ENCODE results near the gene YBX2. TPM values are rescaled to one million over a fixed set of nuclear protein-coding genes. Genes with fewer than 3 reads are reported as not detected.
"Not testable (repeated sequence)": the region's sequence is repeated elsewhere in the genome, so short reads cannot be mapped to it uniquely, and the experiment has no call there.

The YBX2 gene
- total RNA-seq, 4 donors from 2014 or later = 1.2 to 4.1 (median 2.1) TPM

- H3K9me3 ChIP-seq = no peaks in the 10 kb centered on the region
- peak overlapping the region in 1 of 3 donors; percentile 98 for H3K4me3 ChIP-seq (replicated peaks in 1 of 3)
- peaks cover 20 to 32% of the 10 kb centered on the region in 2 donors for H3K4me1 ChIP-seq
- intact Hi-C loops (cut with DNase I) = no loop called here
- peaks cover 15 to 16% of the 10 kb centered on the region in 2 donors for H3K36me3 ChIP-seq
- TF ChIP-seq POLR2A (IDR thresholded peaks at IDR 0.05) = no peak
- TF ChIP-seq, protein P1, sequence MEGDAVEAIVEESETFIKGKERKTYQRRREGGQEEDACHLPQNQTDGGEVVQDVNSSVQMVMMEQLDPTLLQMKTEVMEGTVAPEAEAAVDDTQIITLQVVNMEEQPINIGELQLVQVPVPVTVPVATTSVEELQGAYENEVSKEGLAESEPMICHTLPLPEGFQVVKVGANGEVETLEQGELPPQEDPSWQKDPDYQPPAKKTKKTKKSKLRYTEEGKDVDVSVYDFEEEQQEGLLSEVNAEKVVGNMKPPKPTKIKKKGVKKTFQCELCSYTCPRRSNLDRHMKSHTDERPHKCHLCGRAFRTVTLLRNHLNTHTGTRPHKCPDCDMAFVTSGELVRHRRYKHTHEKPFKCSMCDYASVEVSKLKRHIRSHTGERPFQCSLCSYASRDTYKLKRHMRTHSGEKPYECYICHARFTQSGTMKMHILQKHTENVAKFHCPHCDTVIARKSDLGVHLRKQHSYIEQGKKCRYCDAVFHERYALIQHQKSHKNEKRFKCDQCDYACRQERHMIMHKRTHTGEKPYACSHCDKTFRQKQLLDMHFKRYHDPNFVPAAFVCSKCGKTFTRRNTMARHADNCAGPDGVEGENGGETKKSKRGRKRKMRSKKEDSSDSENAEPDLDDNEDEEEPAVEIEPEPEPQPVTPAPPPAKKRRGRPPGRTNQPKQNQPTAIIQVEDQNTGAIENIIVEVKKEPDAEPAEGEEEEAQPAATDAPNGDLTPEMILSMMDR (IDR thresholded peaks at IDR 0.05) = no peak
- H3K27me3 ChIP-seq = no peaks in the 10 kb centered on the region
- 91 to 94% methylated on average over 7 of the region's 7 CpGs for WGBS, 2 donors
- DNase-seq = no peak
- H3K27ac ChIP-seq = no peak overlapping the region
These were observed 44.6 kb downstream of the YBX2 start for GRCh38 chr17:7249830-7250229.

DNA sequence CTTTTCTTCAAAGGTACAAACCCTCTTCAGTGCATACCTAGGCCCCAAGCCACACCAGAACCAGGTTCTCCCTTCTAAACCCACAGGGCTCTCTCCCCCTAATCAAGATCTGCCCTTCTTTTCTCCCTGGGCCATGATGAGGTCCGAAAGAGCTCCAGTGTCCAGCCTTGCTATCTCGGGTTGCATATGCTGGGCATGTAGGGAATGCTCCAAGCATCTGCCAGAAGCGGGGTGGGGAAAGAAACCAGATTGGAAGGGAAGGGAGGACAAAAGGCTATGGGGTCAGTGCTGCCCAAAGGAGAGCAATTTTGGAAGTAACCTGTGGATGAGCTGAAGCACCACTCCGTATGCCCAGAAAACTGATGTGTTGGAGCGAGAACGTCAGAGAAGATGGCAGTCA lies 45.2 kb downstream of the YBX2 start:
- TF ChIP-seq POLR2A (IDR thresholded peaks at IDR 0.05) = no peak
- TF ChIP-seq, protein P1 (IDR thresholded peaks at IDR 0.05) = no peak
- H3K4me3 ChIP-seq (replicated peaks in 1 of 3) = no peak overlapping the region
- intact Hi-C loops (cut with DNase I) = no loop called here
- WGBS, 2 donors = 88 to 94% methylated on average over 6 of the region's 6 CpGs
- H3K36me3 ChIP-seq = peaks cover 16% of the 10 kb centered on the region in 2 donors
- no peaks in the 10 kb centered on the region for H3K27me3 ChIP-seq
- no peaks in the 10 kb centered on the region for H3K9me3 ChIP-seq
- H3K4me1 ChIP-seq = peaks cover 20 to 32% of the 10 kb centered on the region in 2 donors
- DNase-seq = no peak
- H3K27ac ChIP-seq = no peak overlapping the region

DNA sequence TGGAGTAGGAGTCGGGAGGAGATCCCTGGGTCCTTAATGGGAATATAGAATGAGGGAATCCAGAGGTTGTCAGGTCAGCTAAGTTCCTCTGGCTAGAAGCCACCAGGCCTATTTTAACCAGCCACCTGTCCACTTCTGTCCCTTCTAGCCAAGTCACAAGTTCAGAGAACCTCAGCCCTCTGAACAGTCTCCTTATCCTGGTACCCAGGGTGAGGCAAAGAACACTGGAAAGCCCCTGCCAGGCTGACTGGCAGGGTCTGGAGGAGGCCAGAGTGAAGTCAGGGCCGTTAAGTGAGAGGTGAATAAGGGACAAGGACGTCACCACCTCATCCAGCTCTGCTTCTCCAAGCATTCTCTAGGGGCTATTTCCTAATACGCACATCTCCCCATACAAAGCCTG lies 45.6 kb downstream of the YBX2 start:
- intact Hi-C loops (cut with DNase I) = no loop called here
- Histone ChIP-seq H3K4me3 (replicated peaks in 1 of 3) (no peak overlapping the region), H3K27me3 (no peaks in the 10 kb centered on the region), H3K4me1 (peaks cover 20 to 33% of the 10 kb centered on the region in 2 donors), H3K36me3 (peaks cover 14 to 16% of the 10 kb centered on the region in 2 donors), H3K9me3 (no peaks in the 10 kb centered on the region), H3K27ac (no peak overlapping the region)
- 80 to 85% methylated on average over 4 of the region's 4 CpGs for WGBS, 2 donors
- no peak for TF ChIP-seq POLR2A (IDR thresholded peaks at IDR 0.05)
- TF ChIP-seq, protein P1 (IDR thresholded peaks at IDR 0.05) = no peak
- DNase-seq = no peak

GRCh38 chr17:7246779-7247178 lies 47.7 kb downstream of the YBX2 start:
- Histone ChIP-seq H3K27ac (no peak overlapping the region), H3K9me3 (no peaks in the 10 kb centered on the region), H3K27me3 (no peaks in the 10 kb centered on the region), H3K36me3 (peaks cover 14 to 16% of the 10 kb centered on the region in 2 donors), H3K4me3 (replicated peaks in 1 of 3) (no peak overlapping the region), H3K4me1 (peaks cover 11 to 28% of the 10 kb centered on the region in 2 donors)
- DNase-seq = no peak
- no peak for TF ChIP-seq POLR2A (IDR thresholded peaks at IDR 0.05)
- TF ChIP-seq, protein P1 (IDR thresholded peaks at IDR 0.05) = no peak
- intact Hi-C loops (cut with DNase I) = no loop called here
- 92 to 96% methylated on average over 5 of the region's 5 CpGs for WGBS, 2 donors

GRCh38 chr17:7243838-7244237 lies 50.6 kb downstream of the YBX2 start:
- H3K4me3 ChIP-seq (replicated peaks in 1 of 3); H3K27me3 ChIP-seq; DNase-seq; H3K9me3 ChIP-seq; intact Hi-C loops (cut with DNase I): not testable (repeated sequence)
- Histone ChIP-seq H3K36me3 (peaks cover 19 to 21% of the 10 kb centered on the region in 2 donors), H3K4me1 (peaks cover 17 to 27% of the 10 kb centered on the region in 2 donors), H3K27ac (peak overlapping the region in 1 of 3 donors; percentile 99)
- 79 to 85% methylated on average over 10 of the region's 10 CpGs for WGBS, 2 donors

GRCh38 chr17:7243453-7243729 lies 51.0 kb downstream of the YBX2 start:
- intact Hi-C loops (cut with DNase I) = no loop called here
- Histone ChIP-seq H3K27ac (peak overlapping the region; percentile 85 to 99 (median 95)), H3K27me3 (no peaks in the 10 kb centered on the region), H3K4me1 (peaks cover 17 to 25% of the 10 kb centered on the region in 2 donors), H3K9me3 (no peaks in the 10 kb centered on the region), H3K4me3 (replicated peaks in 1 of 3) (peak overlapping the region in 2 of 3 donors; percentile 14 to 86), H3K36me3 (peaks cover 19 to 21% of the 10 kb centered on the region in 2 donors)
- WGBS, 2 donors = 40 to 48% methylated on average over 2 of the region's 2 CpGs
- no peak for DNase-seq
- TF ChIP-seq POLR2A (IDR thresholded peaks at IDR 0.05) = no peak
- TF ChIP-seq, protein P1 (IDR thresholded peaks at IDR 0.05) = no peak

All from thyroid gland (tissue), 4 donors.